WTC11 (cell line): ENCODE data around the gene SSBP2. TPM values are rescaled to one million over a fixed set of nuclear protein-coding genes. Genes with fewer than 3 reads are reported as not detected.
"Not testable (repeated sequence)": the region's sequence is repeated elsewhere in the genome, so short reads cannot be mapped to it uniquely, and the experiment has no call there.

Experiments used
- ATAC-seq: fragments of 200-7000 bp; cut with Tn5 transposase; 2 replicates; pipeline ENCODE4 v1.10.0; 2021; ENCODE audit warnings: mild to moderate bottlenecking, moderate library complexity
- CTCF ChIA-PET: fragments of 300-600 bp; sonication (Branson Sonifier 250); formaldehyde crosslinking; loops from one replicate; lab custom pipeline; 2021; ENCODE audit warnings: antibody characterized with exemption; lab: Charles Lee
- POLR2A ChIA-PET: fragments of 350-600 bp; sonication (Branson Sonifier 250); formaldehyde crosslinking; loops from one replicate; lab custom pipeline; 2021; ENCODE audit warnings: antibody characterized with exemption; lab: Charles Lee
- DNase-seq: peaks from one replicate; pipeline ENCODE4 v3.0.0; 2021; ENCODE audit warnings: low spot score
- H3K27ac Mint-ChIP-seq: 2 replicates; pipeline ENCODE4 v1.8.0; 2021; ENCODE audit warnings: mixed read lengths
- H3K27me3 Mint-ChIP-seq: 2 replicates; pipeline ENCODE4 v1.8.0; 2021; ENCODE audit warnings: low read depth, mild to moderate bottlenecking, moderate library complexity, mixed read lengths
- H3K36me3 Mint-ChIP-seq: 2 replicates; pipeline ENCODE4 v1.8.0; 2021; ENCODE audit warnings: mixed read lengths
- H3K4me1 Mint-ChIP-seq: 2 replicates; pipeline ENCODE4 v1.8.0; 2022; ENCODE audit warnings: mixed read lengths
- H3K4me3 Mint-ChIP-seq: 2 replicates; pipeline ENCODE4 v1.8.0; 2021; ENCODE audit warnings: mild to moderate bottlenecking, moderate library complexity, mixed read lengths
- H3K9me3 Mint-ChIP-seq: 2 replicates; pipeline ENCODE4 v1.8.0; 2021; ENCODE audit warnings: mixed read lengths
- FOXK1 ChIP-seq: sonication (generic); formaldehyde crosslinking; IDR thresholded peaks from 2 replicates; pipeline ENCODE4 v1.8.0; 2022; ENCODE audit warnings: mild to moderate bottlenecking, moderate library complexity, missing genetic modification reagents
- GABPB1 ChIP-seq: sonication (generic); formaldehyde crosslinking; IDR thresholded peaks from 2 replicates; pipeline ENCODE4 v1.8.1; 2023; ENCODE audit warnings: mild to moderate bottlenecking, missing genetic modification reagents
- GTF2I ChIP-seq: fragments of 250-450 bp; sonication (Bioruptor Pico); conservative IDR thresholded peaks from 2 replicates; pipeline ENCODE4 v1.4.0; 2021; ENCODE audit warnings: mild to moderate bottlenecking
- MXD4 ChIP-seq: fragments of 250-450 bp; sonication (Bioruptor Pico); IDR thresholded peaks from 2 replicates; pipeline ENCODE4 v1.8.0; 2021; ENCODE audit warnings: mild to moderate bottlenecking, moderate library complexity, borderline replicate concordance
- NR1H2 ChIP-seq: sonication (generic); formaldehyde crosslinking; IDR thresholded peaks from 2 replicates; pipeline ENCODE4 v1.9.0; 2021; ENCODE audit warnings: mild to moderate bottlenecking, moderate library complexity, missing genetic modification reagents
- PRRX2 ChIP-seq: fragments of 250-450 bp; sonication (Bioruptor Pico); IDR thresholded peaks from 2 replicates; pipeline ENCODE4 v1.8.0; 2021; ENCODE audit warnings: mild to moderate bottlenecking
- TEAD1 ChIP-seq: sonication (generic); formaldehyde crosslinking; IDR thresholded peaks from 2 replicates; pipeline ENCODE4 v1.8.0; 2022; ENCODE audit warnings: mild to moderate bottlenecking, missing genetic modification reagents
- ZBTB21 ChIP-seq: sonication (generic); formaldehyde crosslinking; IDR thresholded peaks from 2 replicates; pipeline ENCODE4 v1.8.1; 2023; ENCODE audit warnings: mild to moderate bottlenecking, missing genetic modification reagents, borderline replicate concordance
- ZNF121 ChIP-seq: sonication (generic); formaldehyde crosslinking; IDR thresholded peaks from 2 replicates; pipeline ENCODE4 v1.8.0; 2023; ENCODE audit warnings: missing genetic modification reagents
- ZNF219 ChIP-seq: sonication (generic); formaldehyde crosslinking; IDR thresholded peaks from 2 replicates; pipeline ENCODE4 v1.8.0; 2023; ENCODE audit warnings: missing genetic modification reagents, mild to moderate bottlenecking, borderline replicate concordance
- ZNF232 ChIP-seq: sonication (generic); formaldehyde crosslinking; IDR thresholded peaks from 2 replicates; pipeline ENCODE4 v1.8.0; 2022; ENCODE audit warnings: mild to moderate bottlenecking, missing genetic modification reagents
- ZNF263 ChIP-seq: sonication (generic); formaldehyde crosslinking; IDR thresholded peaks from 2 replicates; pipeline ENCODE4 v1.8.1; 2022; ENCODE audit warnings: low read depth, mild to moderate bottlenecking, moderate library complexity, missing genetic modification reagents
- total RNA-seq: library from RNA; stranded (reverse); gene quantifications from 3 replicates; pipeline ENCODE4 v1.2.3, GENCODE V29; 2021
- TF ChIP-seq, protein P1 (sequence below): sonication (generic); formaldehyde crosslinking; IDR thresholded peaks from 2 replicates; pipeline ENCODE4 v1.8.1; 2022; ENCODE audit warnings: missing genetic modification reagents, borderline replicate concordance
- TF ChIP-seq, protein P2 (sequence below): fragments of 250-450 bp; sonication (Bioruptor Pico); conservative IDR thresholded peaks from 2 replicates; pipeline ENCODE4 v1.9.0; 2021; ENCODE audit warnings: mild to moderate bottlenecking
- TF ChIP-seq, protein P3 (sequence below): sonication (generic); formaldehyde crosslinking; IDR thresholded peaks from 2 replicates; pipeline ENCODE4 v1.8.1; 2023; ENCODE audit warnings: mild to moderate bottlenecking, missing genetic modification reagents, borderline replicate concordance
- TF ChIP-seq, protein P4 (sequence below): fragments of 250-450 bp; sonication (Bioruptor Pico); IDR thresholded peaks from 2 replicates; pipeline ENCODE4 v1.8.0; 2021; ENCODE audit warnings: mild to moderate bottlenecking
- TF ChIP-seq, protein P5 (sequence below): sonication (generic); formaldehyde crosslinking; IDR thresholded peaks from 2 replicates; pipeline ENCODE4 v1.8.0; 2022; ENCODE audit warnings: mild to moderate bottlenecking, missing genetic modification reagents
- TF ChIP-seq, protein P6 (sequence below): sonication (generic); formaldehyde crosslinking; IDR thresholded peaks from 2 replicates; pipeline ENCODE4 v1.8.1; 2023; ENCODE audit warnings: mild to moderate bottlenecking, moderate library complexity, missing genetic modification reagents

Gene SSBP2
- total RNA-seq, 1 experiment from 2014 or later, result 24.9 TPM

DNA sequence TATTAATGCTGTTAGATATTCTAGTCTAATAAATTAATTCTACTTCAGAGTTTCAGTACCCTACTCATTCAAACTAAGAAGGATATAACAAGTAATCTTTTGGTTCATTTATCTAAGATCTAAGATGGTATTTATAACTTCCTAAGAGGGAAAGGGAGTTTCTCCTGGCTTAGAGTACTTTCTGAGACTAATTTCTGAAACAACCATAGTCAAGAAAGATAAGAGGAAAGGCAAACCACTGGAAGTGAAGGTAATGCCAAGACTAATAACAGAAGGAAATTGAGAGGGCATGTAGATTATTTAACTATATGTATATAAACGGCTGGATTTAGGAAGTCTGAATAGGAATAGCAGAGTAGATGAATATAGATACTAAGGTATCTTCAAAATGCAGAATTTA is 244.5 kb downstream of the SSBP2 start (continued):
- no peak for TF ChIP-seq ZNF121
- TF ChIP-seq, protein P1, sequence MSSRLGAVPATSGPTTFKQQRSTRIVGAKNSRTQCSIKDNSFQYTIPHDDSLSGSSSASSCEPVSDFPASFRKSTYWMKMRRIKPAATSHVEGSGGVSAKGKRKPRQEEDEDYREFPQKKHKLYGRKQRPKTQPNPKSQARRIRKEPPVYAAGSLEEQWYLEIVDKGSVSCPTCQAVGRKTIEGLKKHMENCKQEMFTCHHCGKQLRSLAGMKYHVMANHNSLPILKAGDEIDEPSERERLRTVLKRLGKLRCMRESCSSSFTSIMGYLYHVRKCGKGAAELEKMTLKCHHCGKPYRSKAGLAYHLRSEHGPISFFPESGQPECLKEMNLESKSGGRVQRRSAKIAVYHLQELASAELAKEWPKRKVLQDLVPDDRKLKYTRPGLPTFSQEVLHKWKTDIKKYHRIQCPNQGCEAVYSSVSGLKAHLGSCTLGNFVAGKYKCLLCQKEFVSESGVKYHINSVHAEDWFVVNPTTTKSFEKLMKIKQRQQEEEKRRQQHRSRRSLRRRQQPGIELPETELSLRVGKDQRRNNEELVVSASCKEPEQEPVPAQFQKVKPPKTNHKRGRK (CRISPR knock-in tag), result no peak
- TF ChIP-seq, protein P2, sequence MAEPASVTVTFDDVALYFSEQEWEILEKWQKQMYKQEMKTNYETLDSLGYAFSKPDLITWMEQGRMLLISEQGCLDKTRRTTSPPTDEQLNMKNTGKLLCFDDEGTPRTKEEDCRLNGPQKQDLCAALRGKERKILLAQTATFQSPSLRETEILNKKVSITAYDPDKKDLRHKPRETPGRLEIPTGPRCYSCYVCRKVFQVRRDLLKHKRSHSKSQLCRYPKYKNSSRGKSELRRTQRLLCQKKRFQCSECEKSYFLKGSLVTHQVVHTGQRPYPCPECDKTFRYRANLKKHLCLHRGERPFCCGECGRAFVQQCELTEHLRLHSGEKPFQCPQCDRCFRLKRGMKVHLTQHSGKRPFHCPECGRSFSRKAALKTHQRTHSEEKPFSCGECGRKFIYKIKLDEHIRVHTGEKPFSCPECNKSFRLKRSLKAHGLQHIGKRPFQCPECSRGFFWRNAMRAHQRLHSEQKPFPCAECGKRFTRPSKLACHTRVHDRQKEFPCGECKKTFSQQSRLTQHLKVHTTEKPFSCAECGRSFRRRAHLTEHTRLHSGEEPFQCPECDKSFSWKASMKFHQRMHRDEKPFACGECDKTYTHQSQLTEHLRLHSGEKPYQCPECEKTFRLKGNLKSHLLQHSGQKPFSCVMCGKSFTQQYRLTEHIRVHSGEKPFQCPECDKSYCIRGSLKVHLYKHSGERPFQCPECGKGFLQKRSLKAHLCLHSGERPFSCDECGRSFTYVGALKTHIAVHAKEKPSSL (CRISPR knock-in tag), result no peak

DNA sequence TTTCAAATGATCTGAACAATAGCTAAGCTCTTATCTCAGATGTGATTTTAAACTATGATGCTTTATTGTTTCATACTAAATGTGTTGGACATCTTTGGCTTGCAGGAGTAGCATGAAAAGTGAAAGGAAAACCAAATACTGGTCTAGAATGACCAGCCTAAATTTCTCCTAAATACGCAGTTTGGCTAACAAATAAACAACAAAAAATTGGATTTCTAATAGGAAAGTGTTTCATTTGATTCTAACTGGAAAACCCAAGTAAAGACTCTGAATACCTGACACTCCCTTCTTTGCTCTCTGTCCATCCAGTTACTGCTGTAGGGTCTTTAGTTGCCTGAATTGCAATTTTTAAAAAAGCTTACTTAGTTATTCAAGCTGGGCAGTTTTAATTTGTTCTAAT is 245.2 kb downstream of the SSBP2 start:
- Mint-ChIP-seq H3K27me3 (no peaks in the 10 kb centered on the region), H3K36me3 (peaks cover 3% of the 10 kb centered on the region; the same call in 1 of the 2 replicates), H3K27ac (no peak overlapping the region), H3K9me3 (peaks cover 14% of the 10 kb centered on the region), H3K4me3 (no peak overlapping the region), H3K4me1 (no peaks in the 10 kb centered on the region)
- TF ChIP-seq GTF2I (CRISPR knock-in tag) (no peak), NR1H2 (no peak), MXD4 (CRISPR knock-in tag) (no peak), TEAD1 (no peak), FOXK1 (CRISPR knock-in tag) (no peak), ZNF263 (CRISPR knock-in tag) (no peak), ZBTB21 (CRISPR knock-in tag) (no peak), GABPB1 (CRISPR knock-in tag) (no peak), ZNF219 (CRISPR knock-in tag) (no peak), ZNF232 (CRISPR knock-in tag) (no peak), PRRX2 (CRISPR knock-in tag) (no peak)
- TF ChIP-seq, protein P3, sequence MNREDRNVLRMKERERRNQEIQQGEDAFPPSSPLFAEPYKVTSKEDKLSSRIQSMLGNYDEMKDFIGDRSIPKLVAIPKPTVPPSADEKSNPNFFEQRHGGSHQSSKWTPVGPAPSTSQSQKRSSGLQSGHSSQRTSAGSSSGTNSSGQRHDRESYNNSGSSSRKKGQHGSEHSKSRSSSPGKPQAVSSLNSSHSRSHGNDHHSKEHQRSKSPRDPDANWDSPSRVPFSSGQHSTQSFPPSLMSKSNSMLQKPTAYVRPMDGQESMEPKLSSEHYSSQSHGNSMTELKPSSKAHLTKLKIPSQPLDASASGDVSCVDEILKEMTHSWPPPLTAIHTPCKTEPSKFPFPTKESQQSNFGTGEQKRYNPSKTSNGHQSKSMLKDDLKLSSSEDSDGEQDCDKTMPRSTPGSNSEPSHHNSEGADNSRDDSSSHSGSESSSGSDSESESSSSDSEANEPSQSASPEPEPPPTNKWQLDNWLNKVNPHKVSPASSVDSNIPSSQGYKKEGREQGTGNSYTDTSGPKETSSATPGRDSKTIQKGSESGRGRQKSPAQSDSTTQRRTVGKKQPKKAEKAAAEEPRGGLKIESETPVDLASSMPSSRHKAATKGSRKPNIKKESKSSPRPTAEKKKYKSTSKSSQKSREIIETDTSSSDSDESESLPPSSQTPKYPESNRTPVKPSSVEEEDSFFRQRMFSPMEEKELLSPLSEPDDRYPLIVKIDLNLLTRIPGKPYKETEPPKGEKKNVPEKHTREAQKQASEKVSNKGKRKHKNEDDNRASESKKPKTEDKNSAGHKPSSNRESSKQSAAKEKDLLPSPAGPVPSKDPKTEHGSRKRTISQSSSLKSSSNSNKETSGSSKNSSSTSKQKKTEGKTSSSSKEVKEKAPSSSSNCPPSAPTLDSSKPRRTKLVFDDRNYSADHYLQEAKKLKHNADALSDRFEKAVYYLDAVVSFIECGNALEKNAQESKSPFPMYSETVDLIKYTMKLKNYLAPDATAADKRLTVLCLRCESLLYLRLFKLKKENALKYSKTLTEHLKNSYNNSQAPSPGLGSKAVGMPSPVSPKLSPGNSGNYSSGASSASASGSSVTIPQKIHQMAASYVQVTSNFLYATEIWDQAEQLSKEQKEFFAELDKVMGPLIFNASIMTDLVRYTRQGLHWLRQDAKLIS, result no peak
- TF ChIP-seq, protein P4, sequence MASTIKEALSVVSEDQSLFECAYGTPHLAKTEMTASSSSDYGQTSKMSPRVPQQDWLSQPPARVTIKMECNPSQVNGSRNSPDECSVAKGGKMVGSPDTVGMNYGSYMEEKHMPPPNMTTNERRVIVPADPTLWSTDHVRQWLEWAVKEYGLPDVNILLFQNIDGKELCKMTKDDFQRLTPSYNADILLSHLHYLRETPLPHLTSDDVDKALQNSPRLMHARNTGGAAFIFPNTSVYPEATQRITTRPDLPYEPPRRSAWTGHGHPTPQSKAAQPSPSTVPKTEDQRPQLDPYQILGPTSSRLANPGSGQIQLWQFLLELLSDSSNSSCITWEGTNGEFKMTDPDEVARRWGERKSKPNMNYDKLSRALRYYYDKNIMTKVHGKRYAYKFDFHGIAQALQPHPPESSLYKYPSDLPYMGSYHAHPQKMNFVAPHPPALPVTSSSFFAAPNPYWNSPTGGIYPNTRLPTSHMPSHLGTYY (CRISPR knock-in tag), result no peak
- TF ChIP-seq, protein P5, sequence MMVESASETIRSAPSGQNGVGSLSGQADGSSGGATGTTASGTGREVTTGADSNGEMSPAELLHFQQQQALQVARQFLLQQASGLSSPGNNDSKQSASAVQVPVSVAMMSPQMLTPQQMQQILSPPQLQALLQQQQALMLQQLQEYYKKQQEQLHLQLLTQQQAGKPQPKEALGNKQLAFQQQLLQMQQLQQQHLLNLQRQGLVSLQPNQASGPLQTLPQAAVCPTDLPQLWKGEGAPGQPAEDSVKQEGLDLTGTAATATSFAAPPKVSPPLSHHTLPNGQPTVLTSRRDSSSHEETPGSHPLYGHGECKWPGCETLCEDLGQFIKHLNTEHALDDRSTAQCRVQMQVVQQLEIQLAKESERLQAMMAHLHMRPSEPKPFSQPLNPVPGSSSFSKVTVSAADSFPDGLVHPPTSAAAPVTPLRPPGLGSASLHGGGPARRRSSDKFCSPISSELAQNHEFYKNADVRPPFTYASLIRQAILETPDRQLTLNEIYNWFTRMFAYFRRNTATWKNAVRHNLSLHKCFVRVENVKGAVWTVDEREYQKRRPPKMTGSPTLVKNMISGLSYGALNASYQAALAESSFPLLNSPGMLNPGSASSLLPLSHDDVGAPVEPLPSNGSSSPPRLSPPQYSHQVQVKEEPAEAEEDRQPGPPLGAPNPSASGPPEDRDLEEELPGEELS (CRISPR knock-in tag), result no peak
- TF ChIP-seq, protein P6, sequence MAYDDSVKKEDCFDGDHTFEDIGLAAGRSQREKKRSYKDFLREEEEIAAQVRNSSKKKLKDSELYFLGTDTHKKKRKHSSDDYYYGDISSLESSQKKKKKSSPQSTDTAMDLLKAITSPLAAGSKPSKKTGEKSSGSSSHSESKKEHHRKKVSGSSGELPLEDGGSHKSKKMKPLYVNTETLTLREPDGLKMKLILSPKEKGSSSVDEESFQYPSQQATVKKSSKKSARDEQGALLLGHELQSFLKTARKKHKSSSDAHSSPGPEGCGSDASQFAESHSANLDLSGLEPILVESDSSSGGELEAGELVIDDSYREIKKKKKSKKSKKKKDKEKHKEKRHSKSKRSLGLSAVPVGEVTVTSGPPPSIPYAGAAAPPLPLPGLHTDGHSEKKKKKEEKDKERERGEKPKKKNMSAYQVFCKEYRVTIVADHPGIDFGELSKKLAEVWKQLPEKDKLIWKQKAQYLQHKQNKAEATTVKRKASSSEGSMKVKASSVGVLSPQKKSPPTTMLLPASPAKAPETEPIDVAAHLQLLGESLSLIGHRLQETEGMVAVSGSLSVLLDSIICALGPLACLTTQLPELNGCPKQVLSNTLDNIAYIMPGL, result no peak
- ATAC-seq, result no peak
- DNase-seq, result no peak
- POLR2A ChIA-PET, result no interaction called here
- CTCF ChIA-PET, result interaction anchor here (0.9 to 1.2 kb wide), 2 partner anchors 346 to 658 kb away, joined by 3 to 4 read pairs; no protein-coding TSS in a partner anchor

DNA sequence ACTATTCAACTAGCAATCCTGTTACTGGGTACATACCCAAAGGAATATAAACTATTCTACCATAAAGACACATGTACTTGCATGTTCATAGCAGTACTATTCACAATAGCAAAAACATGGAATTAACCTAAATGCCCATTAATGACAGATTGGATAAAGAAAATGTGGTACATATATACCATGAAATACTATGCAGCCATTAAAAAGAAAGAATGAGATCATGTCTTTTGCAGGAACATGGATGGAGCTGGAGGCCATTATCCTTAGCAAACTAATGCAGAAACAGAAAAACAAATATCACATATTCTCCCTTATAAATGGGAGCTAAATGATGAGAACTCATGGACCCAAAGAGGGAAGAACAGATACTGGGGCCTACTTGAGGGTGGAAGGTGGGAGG is 247.3 kb downstream of the SSBP2 start:
- H3K4me3 Mint-ChIP-seq, H3K27ac Mint-ChIP-seq, H3K4me1 Mint-ChIP-seq, ATAC-seq, POLR2A ChIA-PET, DNase-seq, H3K27me3 Mint-ChIP-seq, CTCF ChIA-PET, H3K36me3 Mint-ChIP-seq: not testable (repeated sequence)
- peaks cover 14% of the 10 kb centered on the region for H3K9me3 Mint-ChIP-seq
